ENCODE measurements around the gene SCN1A. TPM values are rescaled to one million over a fixed set of nuclear protein-coding genes. Genes with fewer than 3 reads are reported as not detected.

The SCN1A gene
- total and polyA plus RNA-seq, 10 of the 15 experiments (the other 5 are each of a cell fraction or from before 2014, with no cell fraction given) = not detected

DNA sequence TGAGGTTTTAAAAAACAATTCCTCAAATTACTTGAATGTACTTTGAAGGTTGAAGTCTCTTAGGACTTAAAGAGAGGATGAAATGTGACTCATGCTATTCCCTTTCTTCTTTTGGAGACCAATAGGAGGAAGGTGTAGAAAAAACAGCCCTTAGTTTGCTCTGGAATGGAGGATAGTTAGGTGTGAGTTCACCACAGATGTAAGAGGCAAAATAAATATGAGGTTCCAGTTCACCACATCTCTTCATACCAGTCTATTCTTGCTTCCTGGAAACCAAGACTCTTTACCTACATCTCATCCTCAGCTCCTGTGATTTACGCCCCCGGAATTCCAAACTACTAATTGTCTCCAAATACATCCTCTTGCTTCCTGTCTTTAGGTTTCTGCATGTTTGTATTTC is 96.8 kb downstream of the SCN1A start:
- FAIRE-seq = no peak
- no peak for TF ChIP-seq RB1 (IDR thresholded peaks at IDR 0.05; ENCODE audit: borderline replicate concordance)
- no peak for TF ChIP-seq YBX1 (IDR thresholded peaks at IDR 0.05)
- TF ChIP-seq FOXK2 (IDR thresholded peaks at IDR 0.05) = no peak
- no peak for TF ChIP-seq POLR2AphosphoS5 (IDR thresholded peaks at IDR 0.05; ENCODE audit: low read length)
- TF ChIP-seq PAX8 (IDR thresholded peaks at IDR 0.05) = no peak
- no peak for TF ChIP-seq DPF2 (IDR thresholded peaks at IDR 0.05)
- TF ChIP-seq NR2C1 (IDR thresholded peaks at IDR 0.05) = no peak
- no peak for TF ChIP-seq SPI1 (IDR thresholded peaks at IDR 0.05; ENCODE audit: borderline replicate concordance, insufficient read depth, low read depth, low read length)
- no peak for TF ChIP-seq SREBF1 (IDR thresholded peaks at IDR 0.05; ENCODE audit: low read length)
- TF ChIP-seq GATAD2B (conservative IDR thresholded peaks at IDR 0.05; ENCODE audit: low read depth) = no peak
- no peak for TF ChIP-seq JUNB (IDR thresholded peaks at IDR 0.05)
- TF ChIP-seq MTA3 (IDR thresholded peaks at IDR 0.05; ENCODE audit: borderline replicate concordance, low read length) = no peak
- TF ChIP-seq EZH2 (IDR thresholded peaks at IDR 0.05; ENCODE audit: borderline replicate concordance, control insufficient read depth, low read depth, low read length) = no peak
- Histone ChIP-seq H3K9ac (ENCODE audit: control insufficient read depth, insufficient read depth, low read length) (no peak overlapping the region), H2AFZ (ENCODE audit: control insufficient read depth, low read depth, low read length) (no peak overlapping the region), H3K4me3 (no peak overlapping the region), H3K79me2 (ENCODE audit: control insufficient read depth, insufficient read depth, low read length) (no peaks in the 10 kb centered on the region), H3K4me2 (ENCODE audit: control insufficient read depth, insufficient read depth) (no peak overlapping the region), H3K36me3 (ENCODE audit: control insufficient read depth in 2 of 2, insufficient read depth in 2 of 2, low read length in 1 of 2) (no peaks in the 10 kb centered on the region), H3K27me3 (replicated peaks in 1 of 2; ENCODE audit: control insufficient read depth in 2 of 2, insufficient read depth in 2 of 2, low read length in 1 of 2) (no peaks in the 10 kb centered on the region), H3K4me1 (ENCODE audit: control insufficient read depth, insufficient read depth, low read length) (no peaks in the 10 kb centered on the region), H4K20me1 (ENCODE audit: control insufficient read depth, insufficient read depth) (no peaks in the 10 kb centered on the region), H3K9me3 (replicated peaks; ENCODE audit: control insufficient read depth, insufficient read depth, low read length) (no peaks in the 10 kb centered on the region), H3K27ac (ENCODE audit: control insufficient read depth, insufficient read depth) (no peak overlapping the region)
- 77% methylated on average over 2 of the region's 2 CpGs for WGBS (ENCODE audit: insufficient coverage, insufficient replicate concordance, low lambda C conversion rate, missing lambda C conversion rate)
- no TSS peak for BruUV-seq (replicated peaks)
- ChIA-PET POLR2A (no interaction called here), CTCF (no interaction called here), SMC1A (ENCODE audit: uncharacterized antibody, unreplicated experiment) (interaction anchor here (1.0 kb wide), 1 partner anchor 33 kb away, joined by 4 read pairs; no protein-coding TSS in a partner anchor), RAD21 (ENCODE audit: unreplicated experiment) (no interaction called here)
- no peak for DNase-seq (ENCODE audit: low read depth, low spot score)
- in situ Hi-C loops (cut with MboI) = no loop called here
- ATAC-seq = no peak
- intact Hi-C loops (cut with micrococcal nuclease; ENCODE audit: unreplicated experiment) = no loop called here

Measured in GM12878 (cell line).